ENCODE data around the gene ERGIC3. TPM values are rescaled to one million over a fixed set of nuclear protein-coding genes. Genes with fewer than 3 reads are reported as not detected.
A peak's percentile ranks its signal among the peaks of the same experiment; 100 is the strongest.

ERGIC3 gene
- total RNA-seq, 2 donors from 2014 or later: 120 to 136 TPM

DNA sequence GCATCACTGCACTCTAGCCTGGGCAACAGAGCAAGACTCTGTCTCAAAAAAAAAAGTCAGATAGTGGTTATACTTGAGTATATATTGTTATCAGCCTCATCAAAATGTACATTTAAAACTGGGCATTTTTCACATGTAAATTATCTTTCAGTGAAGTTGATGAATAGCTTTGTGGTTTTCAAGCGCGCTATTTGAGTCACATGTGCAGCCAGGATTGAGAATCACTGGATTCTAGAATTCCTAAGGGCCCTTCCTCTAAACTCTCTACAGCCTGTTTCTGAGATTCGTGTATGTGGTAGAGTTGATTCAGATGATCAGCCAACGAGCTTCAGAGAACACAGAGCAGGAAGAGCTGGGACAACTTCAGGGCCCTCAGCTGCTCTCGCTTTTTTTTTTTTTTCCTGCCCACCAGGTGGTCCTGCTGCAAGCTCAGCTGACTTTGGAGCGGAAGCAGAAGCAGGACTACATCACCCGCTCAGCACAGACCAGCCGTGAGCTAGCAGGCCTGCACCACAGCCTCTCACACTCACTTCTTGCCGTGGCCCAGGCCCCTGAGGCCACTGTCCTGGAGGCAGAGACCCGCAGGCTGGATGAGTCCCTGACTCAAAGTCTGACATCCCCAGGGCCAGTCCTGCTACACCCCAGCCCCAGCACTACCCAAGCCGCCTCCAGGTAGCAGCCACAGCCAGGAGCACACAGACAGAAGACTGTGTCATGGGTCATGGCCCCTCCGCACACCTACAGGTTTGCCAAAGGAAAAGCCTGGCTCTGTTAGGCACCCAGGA is 30.7 kb upstream of the ERGIC3 start:
- no peaks in the 10 kb centered on the region for H3K4me1 ChIP-seq
- no peak for ATAC-seq
- H3K4me3 ChIP-seq: no peak overlapping the region
- intact Hi-C loops (cut with DNase I): no loop called here
- TF ChIP-seq, protein P1, sequence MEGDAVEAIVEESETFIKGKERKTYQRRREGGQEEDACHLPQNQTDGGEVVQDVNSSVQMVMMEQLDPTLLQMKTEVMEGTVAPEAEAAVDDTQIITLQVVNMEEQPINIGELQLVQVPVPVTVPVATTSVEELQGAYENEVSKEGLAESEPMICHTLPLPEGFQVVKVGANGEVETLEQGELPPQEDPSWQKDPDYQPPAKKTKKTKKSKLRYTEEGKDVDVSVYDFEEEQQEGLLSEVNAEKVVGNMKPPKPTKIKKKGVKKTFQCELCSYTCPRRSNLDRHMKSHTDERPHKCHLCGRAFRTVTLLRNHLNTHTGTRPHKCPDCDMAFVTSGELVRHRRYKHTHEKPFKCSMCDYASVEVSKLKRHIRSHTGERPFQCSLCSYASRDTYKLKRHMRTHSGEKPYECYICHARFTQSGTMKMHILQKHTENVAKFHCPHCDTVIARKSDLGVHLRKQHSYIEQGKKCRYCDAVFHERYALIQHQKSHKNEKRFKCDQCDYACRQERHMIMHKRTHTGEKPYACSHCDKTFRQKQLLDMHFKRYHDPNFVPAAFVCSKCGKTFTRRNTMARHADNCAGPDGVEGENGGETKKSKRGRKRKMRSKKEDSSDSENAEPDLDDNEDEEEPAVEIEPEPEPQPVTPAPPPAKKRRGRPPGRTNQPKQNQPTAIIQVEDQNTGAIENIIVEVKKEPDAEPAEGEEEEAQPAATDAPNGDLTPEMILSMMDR (IDR thresholded peaks at IDR 0.05): no peak
- no peak for TF ChIP-seq POLR2A (IDR thresholded peaks at IDR 0.05)
- no peak overlapping the region for H3K27ac ChIP-seq
- peaks cover 0 to 11% of the 10 kb centered on the region in 2 donors for H3K36me3 ChIP-seq (replicated peaks in 1 of 2; ENCODE audit: insufficient read depth in 1 of 2, low read depth in 2 of 2)
- DNase-seq: no peak
- no peaks in the 10 kb centered on the region for H3K27me3 ChIP-seq
- H3K9me3 ChIP-seq: no peaks in the 10 kb centered on the region
- WGBS, 2 donors: 81 to 86% methylated on average over 6 to 11 of the region's 12 CpGs

DNA sequence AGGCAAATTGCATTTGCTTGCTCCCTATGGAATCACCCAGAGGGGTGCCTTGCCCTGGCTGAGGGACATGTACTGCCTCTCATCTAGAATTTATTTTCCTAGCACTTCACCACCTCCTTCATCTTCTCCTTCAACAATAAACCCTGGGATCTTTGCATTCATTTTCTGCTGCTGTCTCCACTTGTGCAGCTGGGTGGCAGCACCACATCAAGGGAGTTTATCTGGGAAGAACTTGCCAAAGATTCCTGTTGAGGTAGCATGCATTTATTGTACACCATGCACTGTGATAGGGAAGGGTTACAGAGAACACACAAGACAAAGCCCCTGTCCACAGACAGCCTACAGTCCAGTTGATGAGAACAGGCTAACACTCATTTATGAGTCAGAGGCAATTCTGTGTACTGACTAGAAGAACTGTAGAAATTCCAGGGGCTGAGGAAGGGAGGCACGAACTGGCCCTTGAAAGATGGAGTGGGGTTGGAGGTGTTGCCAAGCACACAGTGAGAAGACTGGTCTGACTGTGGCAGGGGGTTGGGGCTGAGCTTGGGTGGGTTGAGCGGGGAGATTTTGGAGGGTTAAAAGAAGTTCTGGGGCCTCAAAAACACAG is 30.0 kb upstream of the ERGIC3 start:
- H3K27me3 ChIP-seq: no peaks in the 10 kb centered on the region
- H3K36me3 ChIP-seq (replicated peaks in 1 of 2; ENCODE audit: insufficient read depth in 1 of 2, low read depth in 2 of 2): peaks cover 0 to 11% of the 10 kb centered on the region in 2 donors
- DNase-seq (peak in 1 of 4 donors; percentile 16), ATAC-seq (no peak)
- WGBS, 2 donors: 91 to 92% methylated on average over 2 of the region's 2 CpGs
- H3K4me1 ChIP-seq: no peaks in the 10 kb centered on the region
- H3K9me3 ChIP-seq: no peaks in the 10 kb centered on the region
- no peak for TF ChIP-seq POLR2A (IDR thresholded peaks at IDR 0.05)
- TF ChIP-seq, protein P1 (IDR thresholded peaks at IDR 0.05): peak in 6 of 7 experiments; percentile 27 to 58 (median 52)
- H3K4me3 ChIP-seq: no peak overlapping the region
- no peak overlapping the region for H3K27ac ChIP-seq
- intact Hi-C loops (cut with DNase I): no loop called here

DNA sequence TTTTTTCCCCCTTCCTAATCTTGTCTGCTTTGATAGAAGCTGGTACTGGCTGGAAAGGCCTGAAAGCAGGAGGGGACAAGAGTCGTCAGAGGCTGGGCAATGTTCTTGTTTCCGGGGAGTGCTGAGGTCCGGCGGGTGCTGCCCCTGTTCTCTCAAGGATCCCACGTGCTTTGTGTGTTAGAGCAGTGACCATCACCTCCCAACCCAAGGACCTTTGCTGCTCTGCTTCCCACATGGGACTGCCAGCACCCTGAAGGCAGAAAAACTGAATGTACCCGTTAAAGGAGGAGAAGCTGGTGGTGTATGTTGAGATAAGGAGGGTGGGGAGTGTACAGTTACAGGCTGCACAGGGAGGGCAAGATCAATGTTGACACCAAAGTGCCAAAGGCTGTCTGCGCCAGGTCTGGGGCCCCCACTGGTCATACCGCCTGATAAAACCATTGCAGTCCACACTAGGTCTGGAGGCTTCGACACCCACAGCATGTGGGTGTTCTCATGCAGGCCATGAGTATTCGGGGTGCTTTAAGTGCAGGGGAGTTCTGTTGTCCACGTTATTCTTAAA is 27.4 kb upstream of the ERGIC3 start:
- TF ChIP-seq, protein P1 (IDR thresholded peaks at IDR 0.05): no peak
- TF ChIP-seq POLR2A (IDR thresholded peaks at IDR 0.05): no peak
- intact Hi-C loops (cut with DNase I): no loop called here
- Histone ChIP-seq H3K36me3 (replicated peaks in 1 of 2; ENCODE audit: insufficient read depth in 1 of 2, low read depth in 2 of 2) (peaks cover 0 to 8% of the 10 kb centered on the region in 2 donors), H3K9me3 (no peaks in the 10 kb centered on the region), H3K4me3 (no peak overlapping the region), H3K27me3 (no peaks in the 10 kb centered on the region), H3K27ac (no peak overlapping the region), H3K4me1 (no peaks in the 10 kb centered on the region)
- ATAC-seq (no peak), DNase-seq (no peak)
- 81% methylated on average over 8 to 11 of the region's 11 CpGs for WGBS, 2 donors

DNA sequence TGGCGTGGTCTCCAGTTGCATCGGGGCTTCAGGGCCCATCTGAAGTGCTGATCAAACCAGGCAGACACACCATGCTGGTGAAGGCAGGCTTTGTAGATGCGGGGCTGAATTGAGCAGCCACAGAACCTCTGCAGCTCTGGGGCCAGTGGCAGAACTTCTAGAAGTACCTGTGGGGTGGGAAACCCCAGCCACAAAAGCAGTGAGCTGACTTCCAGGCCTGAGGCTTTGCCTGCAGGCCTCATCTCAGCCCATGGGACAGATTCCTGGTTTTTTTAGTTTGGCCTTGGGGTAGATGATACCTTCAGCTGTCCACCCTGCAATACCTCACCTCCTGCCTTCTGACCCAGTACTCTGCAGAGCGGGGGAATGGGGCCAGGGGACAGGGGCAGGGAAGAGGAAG is 26.5 kb upstream of the ERGIC3 start:
- intact Hi-C loops (cut with DNase I): no loop called here
- peaks cover 0 to 3% of the 10 kb centered on the region in 2 donors for H3K36me3 ChIP-seq (replicated peaks in 1 of 2; ENCODE audit: insufficient read depth in 1 of 2, low read depth in 2 of 2)

More for the DNA sequence above, 26.5 kb upstream of the ERGIC3 start:
- H3K27me3 ChIP-seq: no peaks in the 10 kb centered on the region
- H3K4me1 ChIP-seq: no peaks in the 10 kb centered on the region
- TF ChIP-seq, protein P1 (IDR thresholded peaks at IDR 0.05): no peak
- no peak for TF ChIP-seq POLR2A (IDR thresholded peaks at IDR 0.05)
- ATAC-seq (no peak), DNase-seq (no peak)
- H3K4me3 ChIP-seq: no peak overlapping the region
- no peaks in the 10 kb centered on the region for H3K9me3 ChIP-seq
- no peak overlapping the region for H3K27ac ChIP-seq
- 94 to 100% methylated on average over 2 to 4 of the region's 4 CpGs for WGBS, 2 donors
